IPS DF 4.7 (cell line): ENCODE results near the gene PRTN3.
"Not testable (repeated sequence)": the region's sequence is repeated elsewhere in the genome, so short reads cannot be mapped to it uniquely, and the experiment has no call there.

Source experiments
- DNase-seq: peaks from one replicate; pipeline ENCODE4 v3.0.0-alpha.2; 2013; ENCODE audit warnings: low spot score; ENCODE audit errors: extremely low read depth

PRTN3 gene

GRCh38 chr19:878751-879561 is 38.2 kb downstream of the PRTN3 start:
- DNase-seq = not testable (repeated sequence)

- DNase-seq = no peak
These were observed 39.1 kb downstream of the PRTN3 start for GRCh38 chr19:879711-880438.

- no peak for DNase-seq
These were observed 40.7 kb downstream of the PRTN3 start for GRCh38 chr19:881385-882071.

- DNase-seq = no peak
These were observed 42.2 kb downstream of the PRTN3 start for GRCh38 chr19:882871-883497.

- DNase-seq = no peak
These were observed 42.9 kb downstream of the PRTN3 start for GRCh38 chr19:883661-884211.

- no peak for DNase-seq
These were observed 43.8 kb downstream of the PRTN3 start for GRCh38 chr19:884420-885211.

GRCh38 chr19:885536-886224 is 44.9 kb downstream of the PRTN3 start:
- DNase-seq = no peak

- no peak for DNase-seq
These were observed 46.3 kb downstream of the PRTN3 start for GRCh38 chr19:887072-887471.

GRCh38 chr19:887599-887998 is 46.8 kb downstream of the PRTN3 start:
- DNase-seq = no peak

- no peak for DNase-seq
These were observed 48.0 kb downstream of the PRTN3 start for GRCh38 chr19:888581-889385.

GRCh38 chr19:889662-890295 is 49.0 kb downstream of the PRTN3 start:
- DNase-seq = no peak

- DNase-seq = no peak
These were observed 50.0 kb downstream of the PRTN3 start for GRCh38 chr19:890831-891230.

GRCh38 chr19:891421-892200 is 50.8 kb downstream of the PRTN3 start:
- DNase-seq = not testable (repeated sequence)

GRCh38 chr19:892243-892893 is 51.6 kb downstream of the PRTN3 start:
- DNase-seq = no peak

GRCh38 chr19:892894-893689 is 52.3 kb downstream of the PRTN3 start, which contains the start of the genes MED16 and RNU6-9:
Gene MED16, minus strand, starts transcription at chr19:893187. Its CDS starts 2,056 bp downstream, at chr19:891131.
Gene RNU6-9, plus strand, starts transcription at chr19:893484.
- DNase-seq = no peak

- DNase-seq = no peak
These were observed 55.6 kb downstream of the PRTN3 start for GRCh38 chr19:896434-896833.
